Stimulated activated naive CD8-positive, alpha-beta T cell treated with anti-CD3 and anti-CD28 coated beads, Interleukin-15, Interleukin-2, amounts not matched to agents 100 U/mL and 50 U/mL, for 24 hours (primary cell): ENCODE data around the gene KCNJ3.

ENCODE experiments used
- ATAC-seq: fragments of 150-1000 bp; cut with Tn5 transposase; one replicate; pipeline ENCODE4 v1.10.0; 2021
- DNase-seq: peaks from one replicate; pipeline ENCODE4 v3.0.0; 2021

Gene KCNJ3

DNA sequence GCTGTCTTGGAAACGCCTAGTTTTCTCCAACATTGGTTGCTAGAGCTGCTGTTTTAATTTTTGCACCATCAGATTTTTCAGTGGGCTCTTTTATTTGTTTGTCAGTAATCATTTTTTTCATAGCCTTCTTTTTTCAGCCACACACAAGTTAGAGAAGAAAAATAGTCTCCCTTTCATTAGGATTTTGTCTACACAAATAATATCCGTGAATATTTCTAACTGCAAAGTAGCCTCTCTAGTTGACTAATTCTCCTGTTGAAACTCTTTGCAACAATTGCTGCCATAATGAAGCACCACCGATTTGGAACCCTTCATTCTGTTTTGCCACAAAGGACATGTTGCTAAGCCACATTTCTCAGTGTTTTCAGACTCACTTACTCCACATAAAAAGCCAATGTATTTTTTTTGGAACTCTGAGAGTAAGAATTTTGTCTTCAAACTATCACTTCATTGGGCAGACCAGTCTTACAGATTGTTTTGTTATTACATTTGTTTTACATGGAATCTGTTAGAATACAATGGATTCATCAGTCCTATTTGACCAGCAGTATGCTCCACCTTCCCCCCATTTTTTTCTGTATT is 9.6 kb downstream of the KCNJ3 start:
- no peak for ATAC-seq

DNA sequence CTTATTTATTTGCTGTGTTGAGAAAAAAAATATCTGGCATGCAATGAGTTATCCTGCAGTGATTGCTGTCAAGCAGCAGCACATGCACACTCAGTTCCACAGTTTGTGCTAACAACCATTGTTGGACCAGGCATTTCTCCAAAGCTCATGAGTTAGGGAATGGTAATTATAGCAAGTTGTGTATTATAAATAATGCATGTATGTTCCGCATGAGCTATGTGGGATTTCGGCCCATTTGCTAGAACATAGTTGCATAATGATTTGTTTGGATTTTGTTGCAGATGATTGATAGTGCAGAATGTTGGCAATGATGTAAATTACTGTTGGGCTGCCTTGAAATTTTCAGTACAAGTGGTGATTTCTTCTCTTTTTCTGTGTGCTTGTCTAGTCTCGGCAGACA is 10.7 kb downstream of the KCNJ3 start:
- DNase-seq (no peak), ATAC-seq (no peak)

More for the DNA sequence above, 9.6 kb downstream of the KCNJ3 start:
- DNase-seq: no peak

DNA sequence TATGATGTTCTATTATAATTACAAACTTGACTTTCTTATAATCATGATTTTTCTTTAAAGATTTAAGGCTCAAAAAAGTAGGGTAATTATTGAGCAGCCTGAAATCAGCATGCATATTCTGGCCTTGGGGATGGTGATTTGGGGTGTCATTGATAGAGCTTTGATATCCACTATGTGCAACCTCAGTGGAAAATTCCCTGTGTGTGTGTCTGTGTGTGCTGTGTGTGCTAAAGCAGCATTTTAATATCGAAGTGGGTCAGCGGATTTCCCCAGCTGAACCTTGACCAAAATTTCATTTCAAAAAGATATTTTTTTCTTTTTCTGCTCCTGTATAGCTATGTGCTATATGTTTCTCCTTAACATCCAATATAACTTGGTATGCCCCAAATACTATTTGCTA is 11.6 kb downstream of the KCNJ3 start:
- DNase-seq (no peak), ATAC-seq (no peak)

GRCh38 chr2:154710685-154711084 is 12.2 kb downstream of the KCNJ3 start:
- ATAC-seq: no peak
- no peak for DNase-seq

DNA sequence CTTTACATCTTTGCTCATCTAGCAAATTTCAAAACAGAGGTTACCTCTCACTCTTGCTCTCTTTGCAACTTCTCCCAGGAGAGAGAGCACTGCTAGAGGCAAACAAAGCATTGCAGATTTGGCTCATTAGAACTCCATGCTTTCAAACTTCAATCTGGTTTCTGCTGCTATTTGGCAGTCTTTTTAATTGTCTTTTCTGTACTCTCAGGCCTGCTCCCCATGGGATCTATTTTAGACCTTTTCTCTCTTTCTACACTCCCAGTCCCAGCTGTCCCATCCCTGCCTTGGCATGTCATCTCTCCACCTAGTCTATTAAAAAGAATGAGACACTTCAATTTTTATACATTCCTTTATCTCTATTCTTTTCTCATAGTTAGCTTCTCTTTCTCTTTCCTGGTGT is 15.2 kb downstream of the KCNJ3 start:
- ATAC-seq (no peak), DNase-seq (no peak)

- no peak for ATAC-seq
- DNase-seq: no peak
Observed at GRCh38 chr2:154720651-154721050, 22.2 kb downstream of the KCNJ3 start.

- DNase-seq (no peak), ATAC-seq (no peak)
Observed at GRCh38 chr2:154724194-154724797, 25.8 kb downstream of the KCNJ3 start.

DNA sequence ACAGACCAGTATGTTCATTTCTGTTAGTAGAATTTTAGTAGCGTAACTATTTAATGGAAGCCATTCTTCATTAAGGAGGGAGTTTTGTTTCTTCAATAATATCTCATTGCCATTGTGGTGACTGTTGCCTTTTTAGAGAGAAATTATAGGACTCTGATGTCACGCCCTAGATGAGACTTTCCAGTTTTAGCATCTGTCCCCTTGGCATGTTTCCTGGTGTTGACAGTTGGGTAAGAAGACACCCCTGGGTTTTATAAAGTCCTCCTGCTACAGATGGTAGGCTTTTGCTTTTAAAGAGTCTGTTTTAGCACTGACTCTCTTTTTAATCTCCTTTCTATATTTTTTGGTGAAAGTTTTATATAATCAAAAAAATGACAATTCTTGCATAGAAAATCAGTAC is 41.9 kb downstream of the KCNJ3 start:
- DNase-seq (no peak), ATAC-seq (no peak)

- ATAC-seq: no peak
Observed at GRCh38 chr2:154758871-154759270, 60.4 kb downstream of the KCNJ3 start.

GRCh38 chr2:154762638-154763037 is 64.1 kb downstream of the KCNJ3 start:
- ATAC-seq (no peak), DNase-seq (no peak)

More at GRCh38 chr2:154758871-154759270, 60.4 kb downstream of the KCNJ3 start:
- no peak for DNase-seq

DNA sequence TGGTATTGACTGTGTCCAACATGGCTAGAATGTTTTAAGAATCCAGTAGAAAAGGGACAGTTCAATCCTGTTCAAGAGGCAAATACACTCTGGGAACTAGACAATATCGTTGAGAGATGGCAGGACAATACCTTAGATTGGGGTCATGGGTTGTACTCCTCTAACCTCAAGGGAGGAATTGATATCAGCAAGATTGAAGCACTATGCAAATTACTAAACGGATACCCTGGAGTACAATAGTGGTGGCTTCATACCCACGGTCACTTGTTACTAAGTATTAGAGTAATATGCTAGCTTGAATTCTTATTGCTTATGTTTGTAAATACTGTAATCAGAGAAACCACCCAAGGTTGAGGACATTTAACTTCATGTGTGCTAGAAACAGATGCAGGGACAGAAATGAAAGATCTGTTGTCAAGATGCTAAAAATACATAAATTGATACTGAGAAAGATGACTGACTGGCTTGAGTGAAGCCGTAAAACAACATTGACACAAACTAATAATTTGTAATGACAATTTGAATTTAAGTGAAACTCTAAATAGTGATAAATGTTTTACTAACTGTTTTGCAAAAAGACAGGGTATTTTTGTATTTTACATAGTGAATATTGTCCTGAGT is 73.3 kb downstream of the KCNJ3 start:
- DNase-seq (no peak), ATAC-seq (no peak)

DNA sequence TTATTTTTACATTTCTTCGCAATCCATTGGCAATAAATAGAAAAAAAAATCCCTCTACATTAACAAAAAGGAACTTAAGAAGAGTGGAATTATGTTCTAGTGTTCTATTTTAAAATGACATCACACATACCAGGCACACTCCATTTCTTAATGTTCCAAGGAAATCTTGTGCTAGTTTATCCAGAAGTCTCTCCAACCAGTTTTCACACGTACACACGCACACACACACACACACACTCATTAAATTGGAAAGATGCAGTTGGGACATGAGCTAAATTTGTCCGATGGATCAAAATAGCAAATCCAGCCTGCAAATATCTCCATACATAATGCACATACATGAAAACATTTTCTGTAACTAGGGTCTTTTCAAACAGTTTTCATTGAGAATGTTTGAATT is 78.3 kb downstream of the KCNJ3 start:
- ATAC-seq: no peak
- no peak for DNase-seq

DNA sequence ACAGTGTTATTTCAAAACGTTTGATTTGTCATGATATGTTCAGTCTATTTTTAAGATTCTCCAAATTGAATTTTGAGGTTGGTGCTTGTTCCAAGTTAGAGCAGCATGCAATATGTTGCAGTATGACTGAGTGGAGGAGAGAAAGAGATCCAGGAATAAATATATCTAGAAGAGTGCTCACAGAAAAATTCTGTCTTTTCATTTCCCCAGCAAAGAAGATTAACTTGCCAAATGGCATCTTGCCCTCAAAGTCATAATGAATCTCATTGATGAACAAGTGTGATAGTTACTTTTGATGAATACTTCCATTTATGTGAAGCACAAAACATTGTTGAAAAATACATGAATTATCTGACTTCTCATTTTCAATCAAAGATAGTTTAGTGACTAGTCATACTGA is 95.9 kb downstream of the KCNJ3 start:
- DNase-seq: no peak
- ATAC-seq: no peak

GRCh38 chr2:154795651-154796050 is 97.2 kb downstream of the KCNJ3 start:
- no peak for ATAC-seq

GRCh38 chr2:154804451-154804850 is 106.0 kb downstream of the KCNJ3 start:
- ATAC-seq (no peak), DNase-seq (no peak)

More at GRCh38 chr2:154795651-154796050, 97.2 kb downstream of the KCNJ3 start:
- DNase-seq: no peak

DNA sequence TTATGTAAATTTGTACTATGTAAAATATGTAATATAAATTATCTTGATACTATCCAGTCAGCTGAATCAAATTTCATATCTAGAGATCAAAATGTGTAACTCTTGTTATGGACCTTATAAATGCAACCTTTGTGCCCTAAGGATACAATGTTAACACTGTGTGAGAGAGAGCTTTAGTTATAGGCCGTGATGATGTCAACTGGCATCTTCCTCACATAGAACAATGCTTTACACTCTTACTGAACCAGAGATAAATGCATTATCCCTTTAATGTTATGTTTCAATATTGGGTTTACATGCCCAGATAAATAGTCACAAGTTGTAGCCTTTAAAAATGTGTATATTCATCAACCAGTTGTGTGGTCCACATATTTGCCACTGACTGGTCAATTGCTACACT is 115.1 kb downstream of the KCNJ3 start:
- DNase-seq (no peak), ATAC-seq (no peak)

- ATAC-seq (no peak), DNase-seq (no peak)
Observed at GRCh38 chr2:154814856-154815255, 116.4 kb downstream of the KCNJ3 start.

DNA sequence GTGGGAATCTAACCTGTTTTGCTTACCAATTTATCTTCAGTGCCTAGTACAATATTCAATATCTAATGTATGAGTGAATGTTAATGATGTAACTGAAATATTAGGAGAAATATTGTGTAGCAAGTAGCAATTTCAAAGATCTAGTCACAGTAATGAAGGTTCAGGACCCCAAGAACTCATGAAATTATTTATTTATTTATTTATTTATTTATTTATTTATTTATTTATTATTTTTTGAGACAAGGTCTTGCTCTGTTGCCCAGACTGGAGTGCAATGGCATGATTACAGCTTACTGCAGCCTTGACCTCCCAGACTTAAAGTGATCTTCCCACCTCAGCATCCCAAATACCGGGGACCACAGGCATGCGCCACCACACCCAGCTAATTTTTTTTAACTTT is 126.9 kb downstream of the KCNJ3 start:
- no peak for ATAC-seq
- DNase-seq: no peak

- DNase-seq: no peak
- ATAC-seq: no peak
Observed at GRCh38 chr2:154826827-154827226, 128.3 kb downstream of the KCNJ3 start.

DNA sequence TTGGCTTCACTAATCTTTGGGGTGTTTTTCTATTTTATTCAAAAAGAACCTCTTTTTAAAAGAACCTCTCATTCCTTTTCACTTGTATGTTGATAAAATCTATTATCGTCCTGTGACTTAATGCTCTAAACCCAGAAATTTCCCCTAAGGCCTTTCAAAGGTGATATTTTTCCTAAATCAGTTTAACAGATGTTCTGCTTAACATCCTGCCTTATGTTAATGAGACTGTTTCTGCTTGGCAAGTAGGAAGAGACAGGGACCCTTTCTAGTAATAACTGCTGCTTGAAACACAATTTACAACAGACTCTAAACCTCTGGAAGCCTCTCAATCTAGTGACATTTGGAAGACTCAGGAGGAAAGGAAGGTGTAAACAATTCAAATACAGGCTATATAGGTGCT is 128.8 kb downstream of the KCNJ3 start:
- DNase-seq: no peak
- ATAC-seq: no peak

GRCh38 chr2:154832711-154833110 is 134.2 kb downstream of the KCNJ3 start:
- ATAC-seq (no peak), DNase-seq (no peak)

DNA sequence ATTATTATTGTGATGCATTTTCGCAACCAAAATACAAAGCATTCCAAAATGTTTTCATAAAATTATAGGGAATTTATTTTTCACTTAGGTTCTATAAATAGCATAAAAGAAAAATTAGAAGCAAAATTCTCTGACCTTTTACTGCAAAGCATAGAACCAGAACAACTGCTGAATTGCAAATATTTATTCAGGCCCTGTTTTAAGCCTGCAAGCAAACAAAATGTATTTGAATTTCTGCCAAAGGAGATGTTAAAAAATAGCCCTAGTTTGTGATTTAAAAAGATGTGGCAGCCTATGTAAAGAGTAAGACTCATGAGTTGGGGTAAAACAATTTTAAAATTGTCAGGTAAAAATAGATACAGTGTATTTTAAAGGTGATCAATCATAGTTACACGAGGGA is 138.1 kb downstream of the KCNJ3 start:
- DNase-seq (no peak), ATAC-seq (no peak)

- ATAC-seq: no peak
- DNase-seq: no peak
Observed at GRCh38 chr2:154837035-154837434, 138.5 kb downstream of the KCNJ3 start.

DNA sequence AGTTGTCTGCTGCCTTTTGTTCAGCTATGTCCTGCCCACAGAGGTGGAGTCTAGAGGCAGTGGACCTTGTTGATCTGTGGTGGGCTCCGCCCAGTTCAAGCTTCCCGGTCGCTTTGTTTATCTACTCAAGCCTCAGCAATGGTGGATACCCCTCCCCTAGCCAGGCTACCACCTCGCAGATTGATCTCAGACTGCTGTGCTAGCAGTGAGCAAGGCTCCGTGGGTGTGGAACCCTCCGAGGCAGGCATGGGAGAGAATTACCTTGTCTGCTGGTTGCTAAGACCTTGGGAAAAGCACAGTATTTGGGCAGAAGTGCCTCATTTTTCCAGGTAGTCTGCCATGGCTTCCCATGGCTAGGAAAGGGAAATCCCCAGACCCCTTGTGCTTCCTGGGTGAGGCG is 146.0 kb downstream of the KCNJ3 start:
- ATAC-seq (no peak), DNase-seq (no peak)
